Endometrium (tissue), 2 donors: ENCODE measurements around the gene PYDC1.
"Not testable (repeated sequence)": the region's sequence is repeated elsewhere in the genome, so short reads cannot be mapped to it uniquely, and the experiment has no call there.

Experiments
- FAIRE-seq: peaks from 2 replicates; lab custom pipeline; 2012; peaks lifted over from hg19 to GRCh38; lab: Jason Lieb, UNC
- donor health status: control.
- donor health status: control.

Gene PYDC1

GRCh38 chr16:31179219-31179746 is 37.7 kb downstream of the PYDC1 start:
- FAIRE-seq, result no peak

DNA sequence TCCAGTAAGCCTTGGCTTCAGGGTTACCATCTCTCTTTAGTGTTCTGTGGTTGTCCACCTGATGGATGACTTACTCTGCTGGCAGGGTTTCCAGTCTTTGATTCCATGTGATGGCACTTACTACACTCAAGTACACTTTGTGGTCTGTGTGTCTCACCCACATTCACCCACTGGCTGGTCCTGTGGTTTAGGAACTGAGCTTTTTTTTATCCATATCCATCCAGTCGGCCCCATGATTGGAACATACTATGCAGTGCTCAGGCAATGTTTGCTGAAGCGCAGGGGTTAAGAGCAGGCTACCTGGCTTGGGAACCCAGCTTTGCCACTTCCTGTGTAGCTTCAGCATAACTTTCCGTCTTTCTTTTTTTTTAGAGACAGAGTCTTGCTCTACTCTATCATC is 39.8 kb downstream of the PYDC1 start:
- FAIRE-seq, result no peak

- not testable (repeated sequence) for FAIRE-seq
Observed at GRCh38 chr16:31170048-31170447, 46.9 kb downstream of the PYDC1 start.

GRCh38 chr16:31168848-31169247 is 48.1 kb downstream of the PYDC1 start:
- no peak for FAIRE-seq

- no peak for FAIRE-seq
Observed at GRCh38 chr16:31167315-31167714, 49.6 kb downstream of the PYDC1 start.
